Neural progenitor cell (in vitro differentiated cells): ENCODE data around the gene SS18. TPM values are rescaled to one million over a fixed set of nuclear protein-coding genes. Genes with fewer than 3 reads are reported as not detected.

Experiments
- DNase-seq: peaks from one replicate; pipeline ENCODE4 v3.0.0-alpha.2; 2016; ENCODE audit warnings: low spot score
- H2AFZ ChIP-seq: fragments of 200-600 bp; sonication (generic); replicated peaks from 2 replicates; pipeline ENCODE4 v1.6.1; 2016; ENCODE audit warnings: antibody characterized with exemption
- H3F3A ChIP-seq: fragments of 200-600 bp; sonication (generic); 2 replicates; pipeline ENCODE4 v1.6.1; 2016; ENCODE audit warnings: antibody characterized with exemption, low read depth
- H3K27ac ChIP-seq: fragments of 200-600 bp; sonication (generic); 2 replicates; pipeline ENCODE4 v1.5.1; 2016; ENCODE audit warnings: mild to moderate bottlenecking
- H3K27me3 ChIP-seq: fragments of 200-600 bp; sonication (generic); 2 replicates; pipeline ENCODE4 v1.6.1; 2016; ENCODE audit warnings: mild to moderate bottlenecking, moderate library complexity
- H3K36me3 ChIP-seq: fragments of 200-600 bp; sonication (generic); 2 replicates; pipeline ENCODE4 v1.5.1; 2016
- H3K4me1 ChIP-seq: fragments of 200-600 bp; sonication (generic); 2 replicates; pipeline ENCODE4 v1.6.1; 2016; ENCODE audit warnings: mixed run types
- H3K4me2 ChIP-seq: fragments of 200-600 bp; sonication (generic); 2 replicates; pipeline ENCODE4 v1.6.1; 2016
- H3K4me3 ChIP-seq: fragments of 200-600 bp; sonication (generic); 2 replicates; pipeline ENCODE4 v1.5.1; 2016
- H3K79me2 ChIP-seq: fragments of 200-600 bp; sonication (generic); 2 replicates; pipeline ENCODE4 v1.6.1; 2016; ENCODE audit warnings: low read depth
- H3K9ac ChIP-seq: fragments of 200-600 bp; sonication (generic); 2 replicates; pipeline ENCODE4 v1.6.1; 2016
- H3K9me3 ChIP-seq: fragments of 200-600 bp; sonication (generic); 2 replicates; pipeline ENCODE4 v1.5.1; 2016; ENCODE audit warnings: low read depth
- H4K20me1 ChIP-seq: fragments of 200-600 bp; sonication (generic); 2 replicates; pipeline ENCODE4 v1.6.1; 2016; ENCODE audit warnings: low read depth
- H3K27ac Mint-ChIP-seq: 3 replicates; pipeline ENCODE4 v1.8.0; 2021; ENCODE audit warnings: mixed read lengths
- H3K27me3 Mint-ChIP-seq: 2 replicates; pipeline ENCODE4 v1.8.0; 2022; ENCODE audit warnings: low read depth, mild to moderate bottlenecking, inconsistent platforms, moderate library complexity, mixed read lengths; ENCODE audit not compliant: insufficient read depth
- H3K36me3 Mint-ChIP-seq: 3 replicates; pipeline ENCODE4 v1.8.0; 2021; ENCODE audit warnings: mixed read lengths
- H3K4me1 Mint-ChIP-seq: 3 replicates; pipeline ENCODE4 v1.8.0; 2021; ENCODE audit warnings: mixed read lengths
- H3K4me3 Mint-ChIP-seq: 3 replicates; pipeline ENCODE4 v1.8.0; 2021; ENCODE audit warnings: mild to moderate bottlenecking, moderate library complexity, mixed read lengths
- H3K9me3 Mint-ChIP-seq: 3 replicates; pipeline ENCODE4 v1.8.0; 2020; ENCODE audit warnings: mixed read lengths
- EZH2 ChIP-seq: fragments of 200-600 bp; sonication (generic); IDR thresholded peaks from 2 replicates; pipeline ENCODE4 v1.6.1; 2017; ENCODE audit warnings: antibody characterized with exemption, mild to moderate bottlenecking, moderate library complexity
- EZH2phosphoT487 ChIP-seq: fragments of 200-600 bp; sonication (generic); IDR thresholded peaks from 2 replicates; pipeline ENCODE4 v1.6.1; 2017; ENCODE audit warnings: antibody characterized with exemption
- total RNA-seq: library from RNA; depleted of rRNA; stranded (reverse); fragments of >200 nt; gene quantifications from 2 replicates; pipeline ENCODE4 v1.2.3, GENCODE V29; 2015; ENCODE audit warnings: low replicate concordance
- TF ChIP-seq, protein P1 (sequence below): fragments of 200-600 bp; sonication (generic); IDR thresholded peaks from 2 replicates; pipeline ENCODE4 v1.5.1; 2017; ENCODE audit warnings: antibody characterized with exemption, mild to moderate bottlenecking

SS18 gene
- total RNA-seq, 1 donor from 2014 or later = 196 TPM

- peaks cover 45% of the 10 kb centered on the region for H3K36me3 Mint-ChIP-seq
- no peaks in the 10 kb centered on the region for H3F3A ChIP-seq
- H3K9me3 Mint-ChIP-seq = no peaks in the 10 kb centered on the region
- peaks cover 98% of the 10 kb centered on the region for H3K79me2 ChIP-seq
- no peaks in the 10 kb centered on the region for H3K27me3 Mint-ChIP-seq
- H3K4me2 ChIP-seq = no peak overlapping the region
- DNase-seq = no peak
- no peak overlapping the region for H3K4me3 Mint-ChIP-seq
- no peak overlapping the region for H3K27ac Mint-ChIP-seq
- H3K4me3 ChIP-seq = no peak overlapping the region
- H3K9me3 ChIP-seq = no peaks in the 10 kb centered on the region
- no peak overlapping the region for H3K27ac ChIP-seq
- H3K36me3 ChIP-seq = peaks cover 27% of the 10 kb centered on the region
- no peak overlapping the region for H2AFZ ChIP-seq
- H3K27me3 ChIP-seq = no peaks in the 10 kb centered on the region
- TF ChIP-seq, protein P1, sequence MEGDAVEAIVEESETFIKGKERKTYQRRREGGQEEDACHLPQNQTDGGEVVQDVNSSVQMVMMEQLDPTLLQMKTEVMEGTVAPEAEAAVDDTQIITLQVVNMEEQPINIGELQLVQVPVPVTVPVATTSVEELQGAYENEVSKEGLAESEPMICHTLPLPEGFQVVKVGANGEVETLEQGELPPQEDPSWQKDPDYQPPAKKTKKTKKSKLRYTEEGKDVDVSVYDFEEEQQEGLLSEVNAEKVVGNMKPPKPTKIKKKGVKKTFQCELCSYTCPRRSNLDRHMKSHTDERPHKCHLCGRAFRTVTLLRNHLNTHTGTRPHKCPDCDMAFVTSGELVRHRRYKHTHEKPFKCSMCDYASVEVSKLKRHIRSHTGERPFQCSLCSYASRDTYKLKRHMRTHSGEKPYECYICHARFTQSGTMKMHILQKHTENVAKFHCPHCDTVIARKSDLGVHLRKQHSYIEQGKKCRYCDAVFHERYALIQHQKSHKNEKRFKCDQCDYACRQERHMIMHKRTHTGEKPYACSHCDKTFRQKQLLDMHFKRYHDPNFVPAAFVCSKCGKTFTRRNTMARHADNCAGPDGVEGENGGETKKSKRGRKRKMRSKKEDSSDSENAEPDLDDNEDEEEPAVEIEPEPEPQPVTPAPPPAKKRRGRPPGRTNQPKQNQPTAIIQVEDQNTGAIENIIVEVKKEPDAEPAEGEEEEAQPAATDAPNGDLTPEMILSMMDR = no peak
- TF ChIP-seq EZH2phosphoT487 = no peak
- no peak for TF ChIP-seq EZH2
- H3K4me1 ChIP-seq = peaks cover 13% of the 10 kb centered on the region
- no peak overlapping the region for H3K9ac ChIP-seq
- H3K4me1 Mint-ChIP-seq = peaks cover 17% of the 10 kb centered on the region
- H4K20me1 ChIP-seq = peaks cover 38% of the 10 kb centered on the region
Measured at GRCh38 chr18:26085056-26085455, 5.4 kb downstream of the SS18 start.

DNA sequence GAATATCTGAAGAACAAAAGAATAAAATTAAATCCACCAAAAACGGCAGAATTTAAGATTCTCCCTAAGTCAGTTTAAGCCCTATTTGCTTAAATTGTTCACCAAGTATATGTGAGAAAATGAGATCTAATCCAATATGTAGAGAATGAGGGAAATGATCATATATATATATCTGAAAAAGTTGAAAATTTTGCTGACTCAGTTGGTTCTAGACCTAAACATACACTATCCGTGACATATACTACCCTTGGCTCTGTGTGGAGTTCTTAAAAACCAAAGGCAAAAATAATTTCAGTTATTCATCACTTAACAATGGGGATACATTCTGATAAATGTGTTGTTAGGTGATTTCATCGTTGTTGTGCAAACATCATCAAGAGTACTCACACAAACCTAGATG is 7.3 kb downstream of the SS18 start:
- peaks cover 97% of the 10 kb centered on the region for H3K79me2 ChIP-seq
- H2AFZ ChIP-seq = no peak overlapping the region
- no peak overlapping the region for H3K4me3 ChIP-seq
- no peaks in the 10 kb centered on the region for H3K9me3 Mint-ChIP-seq
- DNase-seq = no peak
- no peak overlapping the region for H3K4me2 ChIP-seq
- H3K4me1 ChIP-seq = peaks cover 2% of the 10 kb centered on the region
- H3K27ac ChIP-seq = no peak overlapping the region
- peaks cover 53% of the 10 kb centered on the region for H3K36me3 Mint-ChIP-seq
- H3K27ac Mint-ChIP-seq = no peak overlapping the region
- H3K27me3 ChIP-seq = no peaks in the 10 kb centered on the region
- TF ChIP-seq EZH2phosphoT487 = no peak
- TF ChIP-seq EZH2 = no peak
- TF ChIP-seq, protein P1 = no peak
- no peak overlapping the region for H3K9ac ChIP-seq
- no peaks in the 10 kb centered on the region for H3F3A ChIP-seq
- H3K27me3 Mint-ChIP-seq = no peaks in the 10 kb centered on the region
- H3K9me3 ChIP-seq = no peaks in the 10 kb centered on the region
- peaks cover 21% of the 10 kb centered on the region for H4K20me1 ChIP-seq
- H3K4me3 Mint-ChIP-seq = no peak overlapping the region
- peaks cover 27% of the 10 kb centered on the region for H3K36me3 ChIP-seq
- peaks cover 7% of the 10 kb centered on the region for H3K4me1 Mint-ChIP-seq

- no peak overlapping the region for H2AFZ ChIP-seq
- peaks cover 93% of the 10 kb centered on the region for H3K79me2 ChIP-seq
- Mint-ChIP-seq H3K9me3 (no peaks in the 10 kb centered on the region), H3K4me3 (no peak overlapping the region), H3K27me3 (no peaks in the 10 kb centered on the region), H3K27ac (no peak overlapping the region), H3K36me3 (peaks cover 59% of the 10 kb centered on the region), H3K4me1 (peaks cover 1% of the 10 kb centered on the region)
- H3K36me3 ChIP-seq = peaks cover 30% of the 10 kb centered on the region
- no peak overlapping the region for H3K27ac ChIP-seq
- TF ChIP-seq EZH2phosphoT487 (no peak), EZH2 (no peak)
- TF ChIP-seq, protein P1 = no peak
- H3K4me3 ChIP-seq = no peak overlapping the region
- H3K9me3 ChIP-seq = no peaks in the 10 kb centered on the region
- no peaks in the 10 kb centered on the region for H3K4me1 ChIP-seq
- no peak overlapping the region for H3K9ac ChIP-seq
- H3K4me2 ChIP-seq = no peak overlapping the region
- no peaks in the 10 kb centered on the region for H3K27me3 ChIP-seq
- H4K20me1 ChIP-seq = peaks cover 15% of the 10 kb centered on the region
- DNase-seq = no peak
- H3F3A ChIP-seq = no peaks in the 10 kb centered on the region
Measured at GRCh38 chr18:26082475-26082874, 7.9 kb downstream of the SS18 start.
